K562 (cell line): ENCODE measurements around the gene MUC5B. TPM values are rescaled to one million over a fixed set of nuclear protein-coding genes. Genes with fewer than 3 reads are reported as not detected.

ENCODE experiments used
- ATAC-seq: fragments of 200-7000 bp; cut with Tn5 transposase; 3 replicates; pipeline ENCODE4 v1.9.1; 2020; ENCODE audit warnings: moderate library complexity
- BruUV-seq: library from RNA; stranded (reverse); fragments of 400-500 nt; replicated peaks from 2 replicates; lab custom pipeline; 2021; lab: Mats Ljungman, UMichigan
- CTCF ChIA-PET: fragments of 300-600 bp; formaldehyde crosslinking; extraction: SDS; loops from one replicate; lab custom pipeline; 2021; ENCODE audit warnings: low intra/inter-chr PET ratio; lab: Yijun Ruan, JAX
- POLR2A ChIA-PET: fragments of 300-600, 350-650 bp; sonication (Branson Sonifier 250); formaldehyde crosslinking; extraction: SDS; loops from one replicate; lab custom pipeline; 2021; ENCODE audit warnings: antibody characterized with exemption, inconsistent platforms; lab: Yijun Ruan, JAX
- DNase-seq, 4 experiments: peaks; one replicate each; pipeline versions ENCODE4 v3.0.0 to v3.0.0-alpha.2; 2011 to 2018; ENCODE audit warnings: low spot score in 3 of 4, mixed read lengths in 3 of 4; ENCODE audit errors: extremely low read depth in 1 of 4
- FAIRE-seq: peaks from 2 replicates; lab custom pipeline; 2011; peaks lifted over from hg19 to GRCh38; lab: Jason Lieb, UNC
- H2AFZ ChIP-seq: 2 replicates; pipeline ENCODE4 v1.6.0; 2011; ENCODE audit warnings: low read depth, low read length, control low read depth, inconsistent platforms
- H3K27ac ChIP-seq: fragments of 200-600 bp; 3 replicates; pipeline ENCODE4 v1.8.0; 2011; ENCODE audit warnings: low read depth, mild to moderate bottlenecking, control low read depth, inconsistent platforms, low read length, moderate library complexity, mixed read lengths; ENCODE audit errors: extremely low read depth
- H3K27me3 ChIP-seq, 2 experiments: fragments of 300-600 bp in 1 of 2; 2 replicates in 1 of 2; 3 replicates in 1 of 2; pipeline versions ENCODE4 v1.6.0 to v1.8.0; 2011; ENCODE audit warnings: inconsistent platforms in 2 of 2, low read length in 2 of 2, mild to moderate bottlenecking in 1 of 2, mixed read lengths in 1 of 2, moderate library complexity in 1 of 2; ENCODE audit not compliant: control insufficient read depth in 2 of 2, insufficient read depth in 2 of 2
- H3K36me3 ChIP-seq: fragments of 300-600 bp; 3 replicates; pipeline ENCODE4 v1.8.0; 2011; ENCODE audit warnings: mild to moderate bottlenecking, low read length, inconsistent platforms; ENCODE audit not compliant: control insufficient read depth, insufficient read depth
- H3K4me1 ChIP-seq, 2 experiments: fragments of 200-600 bp in 1 of 2; replicated peaks in 1 of 2; 2 replicates in 1 of 2; 3 replicates in 1 of 2; pipeline versions ENCODE4 v1.5.1 to v1.8.0; 2011; ENCODE audit warnings: inconsistent platforms in 2 of 2, low read length in 2 of 2, mild to moderate bottlenecking in 1 of 2, mixed read lengths in 1 of 2, moderate library complexity in 1 of 2; ENCODE audit not compliant: control insufficient read depth in 2 of 2, insufficient read depth in 2 of 2
- H3K4me2 ChIP-seq: 2 replicates; pipeline ENCODE4 v1.6.1; 2011; ENCODE audit warnings: low read length, control low read depth, inconsistent platforms, mixed read lengths; ENCODE audit not compliant: insufficient read depth
- H3K4me3 ChIP-seq: fragments of 200-600 bp; sonication (generic), shearing (Covaris generic); 2 replicates; pipeline ENCODE4 v1.5.1; 2016; ENCODE audit warnings: control low read depth, inconsistent platforms
- H3K79me2 ChIP-seq: fragments of 200-600 bp; 3 replicates; pipeline ENCODE4 v1.8.0; 2011; ENCODE audit warnings: low read length, inconsistent platforms; ENCODE audit not compliant: control insufficient read depth, insufficient read depth
- H3K9ac ChIP-seq, 2 experiments: 2 replicates each; pipeline versions ENCODE4 v1.6.0 to v1.6.1; 2011; ENCODE audit warnings: low read depth in 2 of 2, low read length in 2 of 2, control low read depth in 1 of 2, inconsistent platforms in 1 of 2, mild to moderate bottlenecking in 1 of 2, mixed read lengths in 1 of 2; ENCODE audit not compliant: insufficient read depth in 1 of 2
- H3K9me1 ChIP-seq: one replicate; pipeline ENCODE4 v1.6.0; 2011; ENCODE audit warnings: inconsistent platforms, mild to moderate bottlenecking, low read length, moderate library complexity; ENCODE audit not compliant: control insufficient read depth, insufficient read depth
- H3K9me3 ChIP-seq: replicated peaks from 2 replicates; pipeline ENCODE4 v1.5.1; 2011; ENCODE audit warnings: low read depth, low read length, inconsistent platforms; ENCODE audit not compliant: control insufficient read depth, insufficient read depth
- H4K20me1 ChIP-seq: replicated peaks from 2 replicates; pipeline ENCODE4 v1.6.1; 2011; ENCODE audit warnings: low read length, inconsistent platforms, mixed read lengths; ENCODE audit not compliant: control insufficient read depth, insufficient read depth
- BRD4 ChIP-seq: fragments of 200-600 bp; sonication (generic); IDR thresholded peaks from 2 replicates; pipeline ENCODE4 v1.6.1; 2017; ENCODE audit warnings: inconsistent platforms
- CGGBP1 ChIP-seq: fragments of 250-450 bp; sonication (Bioruptor Pico); IDR thresholded peaks from 2 replicates; pipeline ENCODE4 v1.9.0; 2021; ENCODE audit warnings: mild to moderate bottlenecking
- GABPB1 ChIP-seq: sonication (generic); formaldehyde crosslinking; IDR thresholded peaks from 2 replicates; pipeline ENCODE4 v1.8.0; 2022; ENCODE audit warnings: mild to moderate bottlenecking, missing genetic modification reagents
- GTF2F1 ChIP-seq: IDR thresholded peaks from 2 replicates; pipeline ENCODE4 v1.6.1; 2011; ENCODE audit warnings: low read depth, low read length, improper control_type of control experiment
- HNRNPL ChIP-seq: fragments of 200-400 bp; formaldehyde crosslinking; IDR thresholded peaks from 2 replicates; pipeline ENCODE4 v1.6.1; 2017; ENCODE audit warnings: low read depth, mild to moderate bottlenecking, low read length
- ZBTB49 ChIP-seq: sonication (generic); formaldehyde crosslinking; IDR thresholded peaks from 2 replicates; pipeline ENCODE4 v1.8.0; 2022; ENCODE audit warnings: missing genetic modification reagents, mild to moderate bottlenecking, borderline replicate concordance
- ZNF445 ChIP-seq: fragments of 250-450 bp; sonication (Bioruptor Pico); IDR thresholded peaks from 2 replicates; pipeline ENCODE4 v1.4.0; 2020; ENCODE audit warnings: low read depth, mild to moderate bottlenecking, moderate library complexity
- ZNF699 ChIP-seq: fragments of 250-450 bp; sonication (Bioruptor Pico); IDR thresholded peaks from 2 replicates; pipeline ENCODE4 v1.8.0; 2021; ENCODE audit warnings: mild to moderate bottlenecking, moderate library complexity; ENCODE audit not compliant: insufficient replicate concordance
- WGBS: fragments of 100-300 bp; shearing (Covaris generic); methylation state at CpG from one replicate; pipeline ENCODE4 v1.1.6; 2016; ENCODE audit warnings: low coverage, mixed read lengths; ENCODE audit not compliant: insufficient coverage; ENCODE audit errors: missing lambda C conversion rate; 5-methylcytosine and 5-hydroxymethylcytosine counted together
- in situ Hi-C: fragments of 300-500 bp; cut with MboI; formaldehyde crosslinking; loops from 4 replicates; pipeline ENCODE4 v1.15.0; 2018; ENCODE audit warnings: inconsistent platforms, mixed read lengths
- intact Hi-C: fragments of 100-400 bp; cut with micrococcal nuclease; formaldehyde crosslinking; loops from 2 replicates; pipeline ENCODE4 v1.14.2; 2022
- polyA plus RNA-seq, 8 experiments: library from polyadenylated mRNA; depleted of rRNA in 4 of 8; stranded (reverse) in 5 of 8; unstranded in 3 of 8; fragments of >200 nt; fragmentation: Nextera tagmentation in 2 of 8; fragmentation: Illumina TruSeq in 1 of 8; extraction: Ambion mirVana in 2 of 8; extraction: Trizol in 1 of 8; gene quantifications; 2 replicates each; pipeline versions ENCODE4 v1.2.1 to v1.2.3, GENCODE V29; 2011 to 2014; ENCODE audit warnings: inconsistent platforms in 1 of 8, missing spikeins in 1 of 8
- total RNA-seq, 7 experiments: library from RNA; depleted of rRNA in 6 of 7; stranded (reverse); fragments of >200 nt in 6 of 7; fragmentation: Illumina TruSeq in 2 of 7; extraction: Trizol in 2 of 7; gene quantifications; 2 replicates each; pipeline versions ENCODE4 v1.2.1 to v1.2.3, GENCODE V29; 2011 to 2021; ENCODE audit warnings: low replicate concordance in 1 of 7

MUC5B gene
- total and polyA plus RNA-seq, 9 of the 15 experiments (the other 6 are each of a cell fraction or from before 2014, with no cell fraction given) = 0.04 to 0.95 TPM; not detected in 7

- CTCF ChIA-PET = no interaction called here
- no peaks in the 10 kb centered on the region for H3K36me3 ChIP-seq
- intact Hi-C loops = no loop called here
Observed at GRCh38 chr11:1259076-1259461, 36.2 kb downstream of the MUC5B start.

More at GRCh38 chr11:1259076-1259461, 36.2 kb downstream of the MUC5B start:
- in situ Hi-C loops = no loop called here
- TF ChIP-seq HNRNPL (no peak), GABPB1 (CRISPR knock-in tag) (no peak), ZNF445 (CRISPR knock-in tag) (no peak), GTF2F1 (no peak), BRD4 (no peak), ZBTB49 (CRISPR knock-in tag) (no peak), ZNF699 (CRISPR knock-in tag) (no peak), CGGBP1 (CRISPR knock-in tag) (no peak)
- peaks cover 5 to 70% of the 10 kb centered on the region in 2 experiments; a peak in 4 of 5 replicates for H3K4me1 ChIP-seq
- POLR2A ChIA-PET = no interaction called here
- no peaks in the 10 kb centered on the region; the same call in 1 of the 2 replicates for H4K20me1 ChIP-seq
- H3K27ac ChIP-seq = no peak overlapping the region
- no peak overlapping the region for H3K4me3 ChIP-seq
- BruUV-seq = no TSS peak
- no peaks in the 10 kb centered on the region for H3K79me2 ChIP-seq
- no peak overlapping the region for H3K9ac ChIP-seq
- peaks cover 0 to 6% of the 10 kb centered on the region in 2 experiments; a peak in 2 of 5 replicates for H3K27me3 ChIP-seq
- H2AFZ ChIP-seq = no peak overlapping the region
- WGBS = 7% methylated on average over 3 of the region's 7 CpGs
- ATAC-seq (no peak), FAIRE-seq (no peak), DNase-seq (no peak)
- H3K9me3 ChIP-seq = no peaks in the 10 kb centered on the region
- no peak overlapping the region for H3K4me2 ChIP-seq
- peaks cover 8% of the 10 kb centered on the region for H3K9me1 ChIP-seq
